NCI-H1048 (cell line): ENCODE measurements around the gene GRID2.
"Not testable (repeated sequence)": the region's sequence is repeated elsewhere in the genome, so short reads cannot be mapped to it uniquely, and the experiment has no call there.

Source experiments
- DNase-seq: peaks from one replicate; lab custom pipeline; 2025; lab: John Stamatoyannopoulos, UW

The GRID2 gene

DNA sequence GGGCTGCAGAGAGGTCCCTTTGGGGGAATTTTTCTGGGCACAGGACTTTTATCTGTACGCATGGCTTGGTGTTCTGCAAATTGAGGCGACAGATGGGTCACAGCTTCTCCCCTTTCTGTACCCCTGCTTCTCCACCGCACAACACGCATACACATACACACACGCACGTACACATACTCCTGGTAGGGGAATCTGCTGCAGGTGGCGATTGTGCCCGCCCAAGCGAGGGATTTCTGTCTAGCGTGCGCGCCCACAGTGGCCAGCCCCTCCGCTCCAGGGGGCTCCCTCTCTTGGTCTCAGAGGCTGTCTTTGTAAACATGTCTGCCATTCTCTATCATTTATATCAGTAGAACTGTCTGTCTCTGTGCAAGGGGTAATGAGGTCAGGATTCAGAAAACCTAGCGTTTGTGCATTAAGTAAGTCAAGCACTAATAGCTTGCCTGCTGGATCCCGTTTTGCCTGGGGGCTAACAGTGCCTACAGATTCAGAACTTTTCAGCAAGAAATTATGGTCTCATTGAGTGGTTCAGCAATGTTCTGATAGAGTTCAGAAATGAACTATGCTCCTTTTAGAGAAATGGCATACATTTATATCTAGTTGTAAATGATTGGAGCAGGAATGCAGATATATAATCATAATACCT lies 2.2 kb downstream of the GRID2 start:
- no peak for DNase-seq

DNA sequence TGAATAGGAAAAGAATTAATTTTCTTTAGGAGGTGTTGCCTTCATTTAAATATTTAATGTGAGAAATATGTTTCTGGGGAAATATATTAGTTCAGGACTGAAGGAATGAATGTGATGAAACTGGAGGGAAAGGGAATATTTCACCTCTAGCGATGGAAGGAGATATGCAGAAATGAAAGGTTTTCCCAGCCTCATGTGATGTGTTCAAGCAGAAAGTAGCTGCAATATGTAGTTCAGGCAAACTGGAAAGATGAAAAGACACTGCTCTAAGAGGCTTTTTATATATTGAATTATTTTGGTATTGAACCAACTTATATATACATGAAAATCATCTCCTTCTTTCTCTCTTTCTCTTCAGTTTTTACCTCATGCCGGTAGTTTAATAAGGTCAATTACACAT lies 3.4 kb downstream of the GRID2 start:
- no peak for DNase-seq

DNA sequence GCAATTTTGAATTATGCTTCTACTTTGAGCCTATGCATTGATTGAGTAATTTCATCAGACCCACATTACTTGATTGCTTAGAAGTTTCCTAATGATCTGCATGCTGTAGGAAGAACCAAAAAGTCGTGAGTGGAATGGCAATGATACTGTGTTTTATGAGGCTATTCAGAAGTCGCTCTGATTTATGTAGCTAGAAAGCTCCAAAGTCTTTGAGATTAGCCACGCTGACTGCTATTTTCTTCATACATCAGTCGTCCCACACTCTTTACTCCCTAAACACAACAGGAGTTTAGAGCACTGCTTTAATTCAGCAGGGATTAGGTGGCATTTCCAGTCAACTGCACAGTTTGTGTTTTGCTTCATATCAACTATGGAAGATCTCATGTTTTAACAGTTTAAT lies 4.1 kb downstream of the GRID2 start:
- DNase-seq: no peak

DNA sequence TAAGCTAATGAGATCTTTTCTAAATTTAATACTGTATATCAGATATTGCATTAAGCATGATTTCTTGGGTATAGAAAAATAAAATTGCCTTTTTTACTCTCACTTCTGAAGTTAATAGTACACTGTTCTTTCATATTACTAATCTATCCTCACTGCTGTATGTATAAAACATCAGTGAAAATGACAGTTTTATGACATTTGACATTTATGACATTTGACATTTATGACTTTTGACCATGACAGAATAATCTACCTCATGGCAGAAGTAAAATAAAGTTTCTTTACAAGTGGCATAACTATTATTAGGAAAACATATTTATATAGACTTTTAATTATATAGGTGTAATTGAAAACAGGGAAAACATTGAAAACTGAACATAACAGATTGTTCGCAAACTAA lies 13.3 kb downstream of the GRID2 start:
- no peak for DNase-seq

DNA sequence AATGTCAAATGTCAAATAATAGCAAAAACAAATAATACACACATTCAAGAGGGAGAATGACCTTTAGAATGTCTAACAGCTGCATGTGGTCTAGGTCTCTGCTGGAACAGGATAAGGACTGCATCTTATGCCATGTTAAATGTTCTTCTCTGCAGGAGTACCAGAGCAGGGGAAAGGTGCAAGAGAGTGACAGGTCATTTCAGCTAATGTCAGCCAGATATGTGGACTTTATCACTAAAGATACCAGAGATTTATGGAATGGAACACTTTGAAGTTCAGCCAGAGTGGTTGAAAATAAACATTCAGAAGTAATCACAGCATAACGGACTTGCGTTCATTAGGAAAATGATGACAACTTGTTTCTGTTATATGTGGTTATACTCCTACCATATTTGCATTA lies 24.3 kb downstream of the GRID2 start:
- DNase-seq: no peak

DNA sequence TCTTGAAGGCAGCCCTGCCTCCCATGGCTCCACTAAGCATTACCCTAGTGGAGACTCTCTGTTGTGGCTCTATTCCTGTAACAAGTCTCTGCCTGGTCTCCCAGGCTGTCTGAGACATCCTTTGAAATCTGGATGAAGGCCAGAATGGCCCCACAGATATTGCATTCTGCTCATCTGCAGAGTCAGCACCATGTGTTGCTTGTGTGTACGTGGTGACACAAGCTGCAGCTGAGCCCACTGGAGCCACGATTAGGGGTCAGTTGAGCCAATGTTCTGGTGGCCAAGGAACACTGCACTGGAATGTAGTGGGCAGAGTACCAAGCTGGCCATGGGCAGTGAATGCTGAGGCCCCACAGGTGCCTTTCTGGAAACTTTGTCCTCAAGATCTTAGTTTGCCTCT lies 29.2 kb downstream of the GRID2 start:
- DNase-seq: no peak

DNA sequence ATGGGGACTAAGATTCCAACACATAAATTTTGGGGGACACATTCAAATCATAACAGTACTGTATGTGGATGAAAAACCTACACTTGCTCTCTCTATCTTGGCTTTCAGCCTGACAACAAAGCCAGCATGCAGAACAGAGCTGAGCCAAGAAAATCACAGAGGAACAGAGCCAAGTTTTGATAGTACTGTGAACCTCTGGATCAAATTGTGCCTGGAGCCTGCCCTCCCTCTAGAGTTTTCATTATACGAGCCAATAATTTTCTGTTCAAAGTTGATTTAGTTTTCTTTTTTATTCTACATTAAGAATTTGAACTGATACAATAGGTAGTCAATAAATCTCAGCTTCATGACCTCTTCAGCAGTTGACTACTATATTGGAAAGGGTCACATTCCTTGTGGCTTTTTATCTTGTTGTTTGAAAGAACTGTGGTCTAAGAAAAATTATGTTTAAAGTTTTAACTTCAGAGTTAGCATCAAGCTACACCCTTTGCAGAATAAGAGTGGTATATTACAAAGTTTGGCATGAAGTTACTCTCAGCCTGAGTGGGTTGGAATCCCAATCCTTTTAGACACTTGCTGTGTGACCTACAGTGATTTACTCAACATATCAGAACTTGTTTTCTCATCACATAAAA lies 31.1 kb downstream of the GRID2 start:
- no peak for DNase-seq

DNA sequence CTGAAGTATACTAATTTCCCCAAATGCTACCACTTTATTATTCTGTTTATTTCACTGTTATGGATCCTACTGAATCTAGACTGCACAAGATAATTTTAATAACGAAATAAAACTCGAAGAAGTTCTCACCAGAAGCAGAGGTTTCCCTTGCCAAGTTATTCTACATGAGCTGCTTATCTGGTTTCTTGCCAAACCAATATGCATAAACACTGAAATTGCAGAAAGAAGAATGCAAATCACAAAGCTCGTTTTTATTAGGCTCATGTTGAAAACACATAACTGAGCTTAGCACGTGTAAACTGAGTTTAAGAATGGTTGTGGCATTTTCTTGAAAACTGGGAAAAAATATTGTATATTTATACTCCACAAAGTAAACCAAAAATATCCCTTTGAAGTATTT lies 35.9 kb downstream of the GRID2 start:
- peak; percentile 62 for DNase-seq

DNA sequence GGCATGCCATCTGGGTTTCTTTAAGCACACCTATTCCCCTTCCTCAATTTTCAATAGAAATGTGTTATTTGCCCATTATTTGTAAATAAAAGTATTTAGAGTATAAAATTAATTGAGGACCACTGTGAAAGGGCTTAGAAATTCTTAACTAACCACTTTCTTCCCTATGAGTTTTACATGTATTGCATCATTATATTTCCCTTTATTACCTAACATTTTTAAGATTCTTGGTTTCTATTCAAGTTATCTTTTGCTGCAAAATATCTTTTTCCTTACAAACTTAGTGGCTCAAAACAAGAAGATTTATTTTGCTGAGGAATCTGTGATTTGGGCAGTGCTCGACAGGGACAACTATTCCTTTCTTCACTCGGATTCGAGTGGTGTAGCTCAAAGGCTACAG lies 40.5 kb downstream of the GRID2 start:
- no peak for DNase-seq

DNA sequence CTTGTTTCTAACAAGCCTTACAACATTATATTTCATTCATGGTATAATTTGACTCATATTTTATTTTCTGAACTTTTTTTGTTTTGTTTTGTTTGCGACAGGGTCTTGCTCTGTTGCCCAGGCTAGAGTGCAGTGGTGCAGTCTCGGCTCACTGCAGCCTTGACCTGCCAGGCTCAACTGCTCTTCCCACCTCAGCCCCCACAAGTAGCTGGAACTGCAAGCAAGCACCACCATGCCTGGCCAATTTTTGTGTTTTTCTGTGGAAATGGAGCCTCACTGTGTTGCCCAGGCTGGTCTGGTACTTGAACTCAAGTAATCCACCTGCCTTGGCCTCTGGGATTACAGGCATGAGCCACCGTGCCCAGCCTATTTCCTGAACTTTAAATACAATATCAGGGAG lies 42.5 kb downstream of the GRID2 start:
- no peak for DNase-seq

DNA sequence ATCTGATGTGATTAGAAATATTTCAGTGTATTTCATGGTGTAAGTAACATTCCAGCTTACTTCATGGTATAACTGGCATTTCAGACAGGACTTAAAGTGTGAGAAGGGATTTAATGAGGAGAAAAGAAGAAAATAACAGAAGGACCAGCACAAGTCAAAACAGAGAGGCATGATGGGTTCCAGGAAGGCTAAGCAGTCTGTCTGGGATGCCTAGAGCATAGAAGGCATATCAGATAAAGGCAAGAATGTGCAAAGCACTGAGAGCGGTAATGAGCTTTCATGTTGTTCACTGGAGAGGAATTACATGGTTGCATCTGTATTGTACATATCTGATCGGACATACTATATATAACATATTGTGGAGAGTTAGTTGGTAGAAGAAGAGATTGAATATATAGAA lies 54.2 kb downstream of the GRID2 start:
- DNase-seq: no peak

DNA sequence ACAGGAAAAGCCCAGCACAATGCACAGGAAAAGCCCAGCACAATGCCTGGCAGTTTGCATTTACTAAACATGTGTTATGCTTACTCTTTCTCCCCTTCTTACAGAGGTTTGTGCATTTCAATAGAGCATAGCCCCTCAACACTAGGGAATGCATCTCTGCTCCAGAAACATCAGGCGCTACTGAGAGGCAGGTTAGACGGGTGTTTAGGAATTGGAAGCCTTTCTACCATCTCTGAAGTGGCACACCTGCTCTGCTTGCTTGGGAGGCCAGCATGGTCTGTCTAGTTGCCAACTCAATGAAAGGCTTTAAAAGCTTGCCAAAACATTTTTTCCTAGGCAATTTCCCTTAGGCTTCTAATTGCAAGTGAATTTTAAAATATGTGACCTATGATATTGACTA lies 55.7 kb downstream of the GRID2 start:
- no peak for DNase-seq

DNA sequence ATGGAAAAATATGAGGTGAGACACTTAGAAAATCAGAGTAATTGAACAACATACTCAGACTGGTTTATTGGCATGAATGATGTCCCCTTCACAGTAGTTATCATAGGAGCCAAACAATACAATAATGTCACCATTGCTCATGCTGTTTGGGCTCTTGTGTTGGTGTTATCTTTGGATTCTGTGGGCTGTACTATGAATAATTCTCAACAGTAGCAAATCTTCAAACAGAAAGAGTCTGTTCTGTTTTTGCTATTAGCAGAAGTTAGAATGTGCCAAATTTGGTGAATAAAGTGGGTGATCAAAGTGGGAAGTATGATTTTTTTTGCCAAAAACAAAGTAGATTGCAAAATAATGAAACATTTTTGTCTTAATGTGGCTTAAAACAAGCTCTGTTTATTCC lies 58.3 kb downstream of the GRID2 start:
- DNase-seq: no peak

DNA sequence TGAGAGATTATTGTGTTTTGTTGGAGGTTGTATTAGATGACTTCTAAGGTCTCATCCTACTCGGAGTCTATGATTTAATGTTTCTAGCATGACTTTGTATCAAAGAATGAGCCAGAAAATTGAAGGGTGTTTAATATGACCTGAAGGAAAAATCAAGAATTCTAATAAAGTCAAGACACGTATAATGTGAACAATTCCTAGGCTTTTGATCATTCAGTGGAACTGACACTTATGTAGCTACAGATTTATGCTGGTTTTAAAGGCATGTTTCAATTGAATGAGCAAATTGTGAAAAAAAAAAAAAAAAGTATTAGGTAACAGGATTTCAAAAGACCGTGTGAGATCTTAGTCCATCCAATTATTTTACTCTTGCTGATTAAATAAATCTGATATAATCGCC lies 64.9 kb downstream of the GRID2 start:
- DNase-seq: no peak

DNA sequence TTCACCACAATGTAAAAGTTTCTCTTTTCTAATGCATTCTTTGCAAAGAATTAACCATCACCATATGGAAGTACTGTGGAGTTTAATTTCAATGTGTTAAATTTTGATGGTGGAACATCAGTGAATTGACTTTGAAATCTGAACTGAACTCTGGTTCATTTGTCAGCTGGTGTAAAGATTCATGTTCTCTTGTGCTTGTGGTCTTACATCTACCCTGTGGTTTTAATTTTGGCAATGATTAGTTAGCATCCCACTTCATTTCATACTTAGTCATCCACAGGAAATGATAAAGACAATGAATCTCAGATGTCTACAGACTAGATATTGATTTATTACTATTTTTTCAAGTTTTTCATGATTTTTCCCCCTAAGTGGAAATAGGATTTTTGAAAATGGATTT lies 77.8 kb downstream of the GRID2 start:
- no peak for DNase-seq

DNA sequence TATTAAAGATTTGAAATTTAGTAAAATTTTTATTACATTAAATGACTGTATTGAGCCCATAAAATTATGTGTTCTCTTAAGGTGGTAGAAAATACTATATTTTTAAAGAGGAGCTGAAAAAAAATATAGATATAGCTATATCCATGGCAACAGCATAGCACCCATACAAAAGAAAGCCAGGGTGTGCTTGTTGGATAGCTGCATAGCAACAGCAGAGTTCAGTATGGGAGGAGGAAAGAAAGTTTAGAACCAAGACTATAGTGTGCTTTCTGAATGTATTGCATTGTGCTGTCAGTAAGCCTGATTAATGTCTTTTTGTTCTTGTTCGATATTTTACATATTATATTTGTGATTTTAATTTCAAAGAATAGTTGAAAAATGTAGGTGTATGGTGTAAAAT lies 78.4 kb downstream of the GRID2 start:
- DNase-seq: no peak

DNA sequence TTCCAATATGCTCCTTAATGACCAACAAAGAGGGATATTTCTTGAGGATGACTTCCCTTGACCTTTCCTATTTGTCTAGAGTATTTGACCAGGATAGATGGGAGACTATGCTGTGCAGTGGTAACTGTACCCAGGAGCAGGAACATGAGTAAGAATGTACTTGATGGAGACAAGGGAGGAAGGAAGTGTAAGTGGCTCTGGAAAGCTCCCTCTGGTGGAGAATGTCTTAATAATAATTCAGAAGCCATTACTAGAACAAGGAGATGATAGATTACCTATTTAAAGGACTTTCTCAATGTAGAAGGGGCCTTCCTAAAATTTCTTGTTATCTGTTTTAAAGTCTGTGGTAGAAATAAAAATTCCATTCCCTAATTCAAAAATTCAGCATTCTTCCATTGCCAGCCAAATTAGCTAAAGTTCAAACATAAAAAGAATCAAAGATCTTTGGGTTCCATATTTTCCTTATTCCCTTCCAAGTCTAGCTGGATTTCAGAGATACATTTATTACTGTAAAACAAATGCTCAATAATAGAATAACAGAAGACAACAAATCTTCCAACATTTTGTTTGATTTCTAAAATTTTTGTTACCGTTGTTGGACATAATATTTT lies 83.8 kb downstream of the GRID2 start:
- DNase-seq: no peak

DNA sequence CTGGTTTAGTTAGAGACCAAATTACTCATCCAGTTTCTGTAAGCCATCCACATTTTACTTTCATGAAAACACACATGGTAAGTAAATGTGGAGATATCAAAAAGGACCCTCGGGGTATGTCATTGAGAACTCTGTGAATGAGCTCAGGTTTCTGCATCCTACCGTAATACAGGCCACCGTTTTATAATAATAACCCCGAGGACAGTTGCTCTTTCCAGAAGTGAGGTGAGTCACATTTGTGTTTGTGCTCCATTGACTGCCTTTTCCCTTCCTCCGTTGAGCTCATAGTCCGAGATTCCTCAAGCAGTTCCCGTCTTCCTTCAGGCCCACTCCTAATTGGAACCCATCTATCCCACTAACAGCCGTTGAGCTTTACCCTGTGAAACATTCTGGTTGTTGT lies 95.3 kb downstream of the GRID2 start:
- no peak for DNase-seq

DNA sequence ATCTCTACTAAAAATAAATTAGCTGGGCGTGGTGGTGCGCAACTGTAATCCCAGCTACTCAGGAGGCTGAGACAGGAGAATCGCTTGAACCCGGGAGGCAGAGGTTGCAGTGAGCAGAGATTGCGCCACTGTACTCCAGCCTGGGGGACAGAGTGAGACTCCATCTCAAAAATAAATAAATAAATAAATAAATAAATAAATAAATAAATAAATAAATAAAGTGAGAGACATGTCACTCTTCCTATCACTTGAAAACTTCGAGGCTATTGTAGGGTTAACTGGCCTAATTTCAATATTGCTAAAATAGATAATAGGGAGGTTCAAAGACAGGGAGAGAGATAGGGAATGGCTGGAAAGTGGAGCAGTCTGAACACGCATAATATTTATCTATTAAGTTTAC lies 99.8 kb downstream of the GRID2 start:
- not testable (repeated sequence) for DNase-seq

DNA sequence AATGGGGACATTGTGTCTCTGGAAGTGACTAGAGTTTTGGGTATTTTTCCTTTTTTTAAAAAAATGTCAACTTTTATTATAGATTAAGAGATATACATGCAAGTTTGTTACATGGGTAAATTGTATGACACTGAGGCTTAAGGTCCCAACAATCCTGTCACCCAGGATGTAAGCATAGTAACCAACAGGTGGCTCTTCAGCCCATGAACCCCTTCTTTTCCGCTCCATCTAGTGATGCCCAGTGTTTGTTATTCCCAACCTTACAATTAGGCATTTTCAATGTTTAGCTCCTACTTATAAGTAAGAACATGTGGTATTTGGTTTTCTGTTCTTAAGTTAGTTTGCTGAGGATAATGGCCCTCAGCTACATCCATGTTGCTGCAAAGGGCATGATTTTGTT lies 102.7 kb downstream of the GRID2 start:
- DNase-seq: no peak

DNA sequence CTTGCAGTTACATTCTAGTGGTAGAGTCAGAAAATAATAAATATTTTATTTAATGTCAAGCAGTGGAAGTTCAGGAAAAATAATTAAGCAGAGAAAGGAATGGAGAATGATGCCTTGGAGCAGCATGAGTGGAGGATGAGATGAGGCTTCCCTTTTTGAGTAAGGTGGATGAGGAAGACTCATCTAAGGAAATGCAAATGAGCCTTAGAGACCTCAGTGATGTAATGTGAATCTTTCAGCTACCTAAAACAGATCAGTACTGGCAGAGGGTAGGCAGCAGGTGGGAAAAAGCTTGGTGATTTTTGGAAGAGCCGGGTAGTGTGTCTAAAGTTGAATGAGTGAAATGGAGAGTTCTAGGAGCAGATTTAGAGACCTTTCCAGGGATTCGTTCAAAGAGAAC lies 118.2 kb downstream of the GRID2 start:
- no peak for DNase-seq

DNA sequence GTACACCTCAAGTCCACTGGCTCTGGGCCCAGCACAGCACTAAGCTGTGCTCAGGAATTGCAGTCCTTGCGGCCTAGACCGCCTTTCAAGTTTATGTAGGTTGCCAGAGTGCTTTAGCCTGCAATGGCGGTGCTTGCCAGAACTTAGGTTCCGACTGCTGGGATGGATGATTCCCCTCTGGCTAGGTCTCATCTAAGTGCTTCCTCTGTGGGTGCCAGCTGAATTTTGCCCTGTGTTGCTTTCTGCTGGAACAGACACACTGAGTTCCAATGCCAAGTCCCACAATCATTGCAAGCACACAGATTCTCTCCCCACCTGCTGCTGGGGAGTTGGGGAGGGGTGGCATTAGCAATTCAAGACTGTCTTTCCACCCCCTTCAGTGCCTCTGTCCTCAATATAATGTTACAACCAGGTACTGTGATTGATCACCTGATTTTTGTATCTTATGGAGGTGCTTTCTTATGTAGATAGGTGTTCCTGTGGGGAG lies 129.5 kb downstream of the GRID2 start:
- DNase-seq: no peak

DNA sequence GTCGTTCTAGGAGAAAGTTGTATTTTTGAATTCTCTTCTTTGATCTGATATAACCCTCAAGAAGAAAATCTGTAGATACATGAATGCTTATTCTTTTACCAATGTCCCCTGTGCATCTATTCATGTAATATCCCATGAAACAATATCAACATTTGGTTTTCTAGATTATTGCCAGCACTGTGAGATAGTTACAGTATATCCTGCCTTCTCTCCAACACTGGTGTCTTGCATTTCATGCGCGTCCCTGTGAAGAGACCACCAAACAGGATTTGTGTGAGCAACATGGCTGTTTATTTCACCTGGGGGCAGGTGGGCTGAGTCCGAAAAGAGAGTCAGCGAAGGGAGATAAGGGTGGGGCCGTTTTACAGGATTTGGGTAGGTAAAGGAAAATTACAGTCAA lies 135.0 kb downstream of the GRID2 start:
- not testable (repeated sequence) for DNase-seq

DNA sequence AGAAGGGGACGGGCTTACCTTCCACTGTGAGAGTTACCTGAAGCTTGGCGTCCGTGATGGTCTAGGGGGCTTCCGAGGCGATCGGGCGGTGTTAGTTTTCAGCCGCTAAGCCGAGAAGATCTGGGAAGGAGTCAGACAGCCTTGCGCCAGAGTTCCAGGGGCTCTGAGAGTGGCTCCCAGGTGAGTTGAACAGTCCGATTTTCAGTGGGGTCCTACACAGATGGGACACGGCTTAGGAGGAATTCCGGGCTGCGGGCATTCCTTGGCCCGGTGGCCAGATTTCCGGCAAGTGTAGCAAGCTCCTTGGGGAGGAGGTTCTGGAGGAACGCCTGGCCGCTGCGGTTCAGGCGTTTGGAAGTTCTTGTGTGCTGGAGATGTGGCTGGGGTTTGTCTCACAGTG lies 138.4 kb downstream of the GRID2 start:
- DNase-seq: not testable (repeated sequence)
